ENCODE data around the gene ZNF223.
A peak's percentile ranks its signal among the peaks of the same experiment; 100 is the strongest.

The ZNF223 gene

GRCh38 chr19:44109458-44109857 lies 57.6 kb downstream of the ZNF223 start:
- H3K4me1 Mint-ChIP-seq, result peaks cover 6% of the 10 kb centered on the region
- H3K36me3 Mint-ChIP-seq (ENCODE audit: low read depth), result peaks cover 77% of the 10 kb centered on the region
- H3K4me3 Mint-ChIP-seq, result no peak overlapping the region
- H3K27ac Mint-ChIP-seq, result no peak overlapping the region
- H3K9me3 Mint-ChIP-seq, result peaks cover 54% of the 10 kb centered on the region
- TF ChIP-seq, protein P1, sequence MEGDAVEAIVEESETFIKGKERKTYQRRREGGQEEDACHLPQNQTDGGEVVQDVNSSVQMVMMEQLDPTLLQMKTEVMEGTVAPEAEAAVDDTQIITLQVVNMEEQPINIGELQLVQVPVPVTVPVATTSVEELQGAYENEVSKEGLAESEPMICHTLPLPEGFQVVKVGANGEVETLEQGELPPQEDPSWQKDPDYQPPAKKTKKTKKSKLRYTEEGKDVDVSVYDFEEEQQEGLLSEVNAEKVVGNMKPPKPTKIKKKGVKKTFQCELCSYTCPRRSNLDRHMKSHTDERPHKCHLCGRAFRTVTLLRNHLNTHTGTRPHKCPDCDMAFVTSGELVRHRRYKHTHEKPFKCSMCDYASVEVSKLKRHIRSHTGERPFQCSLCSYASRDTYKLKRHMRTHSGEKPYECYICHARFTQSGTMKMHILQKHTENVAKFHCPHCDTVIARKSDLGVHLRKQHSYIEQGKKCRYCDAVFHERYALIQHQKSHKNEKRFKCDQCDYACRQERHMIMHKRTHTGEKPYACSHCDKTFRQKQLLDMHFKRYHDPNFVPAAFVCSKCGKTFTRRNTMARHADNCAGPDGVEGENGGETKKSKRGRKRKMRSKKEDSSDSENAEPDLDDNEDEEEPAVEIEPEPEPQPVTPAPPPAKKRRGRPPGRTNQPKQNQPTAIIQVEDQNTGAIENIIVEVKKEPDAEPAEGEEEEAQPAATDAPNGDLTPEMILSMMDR (IDR thresholded peaks at IDR 0.05; ENCODE audit: unreplicated experiment in 3 of 3), result no peak
- H3K27me3 Mint-ChIP-seq (ENCODE audit: low read depth), result no peaks in the 10 kb centered on the region

DNA sequence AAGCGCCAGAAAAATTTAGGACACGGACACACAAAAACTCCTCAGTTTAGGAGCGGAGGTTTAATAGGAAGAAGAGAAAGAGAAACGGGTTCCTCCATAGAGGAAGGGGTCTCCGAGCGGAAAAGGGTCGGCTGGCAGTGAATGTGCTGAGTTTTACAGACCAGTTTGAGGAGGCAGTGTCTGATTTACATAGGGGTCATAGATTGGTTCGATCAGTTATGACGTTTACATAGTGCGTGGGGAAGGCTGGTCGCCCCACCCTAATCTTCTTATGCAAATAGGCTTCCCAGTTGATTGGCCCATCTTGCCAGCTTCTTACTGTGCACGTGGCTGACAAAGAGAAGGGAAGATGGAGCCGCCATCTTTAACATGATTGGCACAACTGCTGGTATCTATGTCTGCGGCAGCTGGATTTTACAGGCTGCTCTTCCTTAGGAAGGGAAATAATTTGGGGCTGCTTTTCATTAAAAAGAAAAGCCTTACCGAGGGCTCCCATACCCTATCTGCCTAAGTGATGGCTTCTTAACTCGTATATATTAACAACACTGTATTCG lies 60.2 kb downstream of the ZNF223 start:
- TF ChIP-seq, protein P1 (IDR thresholded peaks at IDR 0.05; ENCODE audit: unreplicated experiment in 3 of 3), result no peak
- H3K9me3 Mint-ChIP-seq, result peaks cover 35% of the 10 kb centered on the region
- peak overlapping the region; percentile 88 to 95 (median 95) for H3K27ac Mint-ChIP-seq
- peaks cover 63% of the 10 kb centered on the region for H3K36me3 Mint-ChIP-seq (ENCODE audit: low read depth)
- no peaks in the 10 kb centered on the region for H3K27me3 Mint-ChIP-seq (ENCODE audit: low read depth)
- peaks cover 12% of the 10 kb centered on the region for H3K4me1 Mint-ChIP-seq
- H3K4me3 Mint-ChIP-seq, result peak overlapping the region; percentile 98

DNA sequence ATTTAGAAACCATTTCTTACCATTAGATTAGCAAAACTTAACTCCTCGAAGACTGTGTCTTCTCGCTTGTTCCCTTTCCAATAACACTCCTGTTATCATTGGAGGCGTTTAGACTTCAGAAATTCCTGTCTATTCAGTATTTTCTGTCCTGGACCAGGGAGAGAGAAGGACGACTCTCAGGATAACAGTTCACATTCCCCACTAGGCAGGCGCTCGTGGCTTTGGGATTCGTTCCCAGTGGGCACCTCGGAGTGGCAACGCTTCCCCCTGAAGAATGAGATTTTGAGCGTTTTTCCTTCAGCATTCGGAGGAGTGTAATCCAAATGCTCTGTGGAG lies 60.9 kb downstream of the ZNF223 start:
- Mint-ChIP-seq H3K27me3 (ENCODE audit: low read depth) (no peaks in the 10 kb centered on the region), H3K36me3 (ENCODE audit: low read depth) (peaks cover 61% of the 10 kb centered on the region), H3K4me3 (peak overlapping the region; percentile 98), H3K9me3 (peaks cover 27% of the 10 kb centered on the region), H3K27ac (peak overlapping the region; percentile 88 to 95 (median 95)), H3K4me1 (peaks cover 12% of the 10 kb centered on the region)
- TF ChIP-seq, protein P1 (IDR thresholded peaks at IDR 0.05; ENCODE audit: unreplicated experiment in 3 of 3), result no peak

DNA sequence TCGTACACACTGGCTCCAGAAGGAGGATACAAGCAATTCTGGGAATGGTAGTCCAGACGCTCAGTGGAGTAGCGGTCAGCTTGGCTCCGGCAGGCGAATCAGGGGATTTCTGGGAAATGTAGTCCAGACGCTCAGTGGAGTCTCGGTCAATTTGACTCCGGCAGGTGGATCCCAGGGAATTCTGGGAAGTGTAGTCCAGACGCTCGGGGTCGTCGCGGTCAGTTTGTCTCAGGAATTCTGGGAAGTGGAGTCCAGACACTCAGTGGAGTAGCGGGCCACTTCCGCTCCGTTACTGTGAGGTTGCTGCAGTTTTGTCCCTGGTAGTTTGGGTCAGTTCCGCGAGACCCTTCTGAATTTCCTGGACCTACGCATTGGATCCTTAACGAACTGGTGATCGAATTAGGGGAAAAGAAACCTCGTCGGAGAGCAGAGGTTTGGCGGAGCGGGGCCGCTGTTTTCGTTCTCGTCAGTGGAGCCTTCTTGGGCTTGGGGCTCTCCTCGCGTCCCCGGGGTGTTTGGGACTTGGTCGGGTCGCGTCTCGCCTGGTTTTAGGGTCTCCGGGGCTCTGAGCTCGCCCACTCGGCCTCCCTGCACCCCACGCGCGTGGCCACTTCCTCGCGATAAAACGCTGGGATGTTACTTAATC lies 61.4 kb downstream of the ZNF223 start, which contains the start of gene ZNF225:
Gene ZNF225, plus strand, starts transcription at position 262 of the 646 bp plus-strand sequence. CDS start 2,429 bp downstream, outside the sequence.
- TF ChIP-seq, protein P1 (IDR thresholded peaks at IDR 0.05; ENCODE audit: unreplicated experiment in 3 of 3), result no peak
- Mint-ChIP-seq H3K9me3 (peaks cover 22% of the 10 kb centered on the region), H3K4me1 (peaks cover 12% of the 10 kb centered on the region), H3K27me3 (ENCODE audit: low read depth) (no peaks in the 10 kb centered on the region), H3K4me3 (peak within 1 kb of the TSS; percentile 98), H3K27ac (peak within 1 kb of the TSS; percentile 88 to 95 (median 95)), H3K36me3 (ENCODE audit: low read depth) (peaks cover 60% of the 10 kb centered on the region)

DNA sequence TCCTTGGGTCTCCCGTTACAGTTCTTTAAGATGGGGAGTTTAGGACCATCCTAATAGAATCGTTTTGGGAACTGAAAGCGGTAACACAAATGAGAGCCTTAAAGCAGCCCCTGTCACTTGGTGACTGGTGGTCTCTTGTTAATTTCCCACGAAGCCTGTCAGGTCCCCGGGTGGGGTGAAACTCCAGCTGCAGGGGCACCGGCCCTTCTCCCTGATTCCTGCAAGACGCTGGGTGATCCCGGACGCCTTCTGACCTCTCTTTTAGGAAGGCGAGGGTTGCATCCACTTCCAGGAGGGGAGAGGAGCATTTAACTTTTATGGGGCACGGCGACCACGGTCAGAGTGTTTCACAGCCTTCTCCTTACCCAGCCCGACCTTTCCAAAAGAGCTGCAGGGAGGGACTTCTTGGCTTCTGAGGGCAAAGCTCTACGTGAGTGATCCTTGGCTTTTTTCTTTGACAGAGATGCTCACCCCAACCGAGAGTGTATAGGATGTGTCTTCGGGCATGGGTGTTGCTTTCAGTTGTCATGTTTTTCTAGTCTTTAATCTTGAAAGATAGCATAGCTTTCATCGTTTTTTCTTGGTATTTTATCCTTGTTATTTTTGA lies 62.1 kb downstream of the ZNF223 start:
- no peaks in the 10 kb centered on the region for H3K27me3 Mint-ChIP-seq (ENCODE audit: low read depth)
- peaks cover 59% of the 10 kb centered on the region for H3K36me3 Mint-ChIP-seq (ENCODE audit: low read depth)
- peaks cover 12% of the 10 kb centered on the region for H3K4me1 Mint-ChIP-seq
- H3K4me3 Mint-ChIP-seq, result peak overlapping the region; percentile 98
- peak overlapping the region; percentile 88 to 95 (median 95) for H3K27ac Mint-ChIP-seq
- TF ChIP-seq, protein P1 (IDR thresholded peaks at IDR 0.05; ENCODE audit: unreplicated experiment in 3 of 3), result no peak
- H3K9me3 Mint-ChIP-seq, result peaks cover 20% of the 10 kb centered on the region

Measured in nephron (organoid).